Hepatocyte (in vitro differentiated cells): Measurements from ENCODE around the gene EDEM1. TPM values are rescaled to one million over a fixed set of nuclear protein-coding genes. Genes with fewer than 3 reads are reported as not detected.

ENCODE experiments used
- DNase-seq: peaks from one replicate; pipeline ENCODE4 v3.0.0-alpha.2; 2016; ENCODE audit warnings: low spot score
- H2AFZ ChIP-seq: fragments of 200-600 bp; sonication (generic); 2 replicates; pipeline ENCODE4 v1.6.0; 2016; ENCODE audit warnings: antibody characterized with exemption, mild to moderate bottlenecking
- H3K27ac ChIP-seq: fragments of 200-600 bp; sonication (generic); 2 replicates; pipeline ENCODE4 v1.5.1; 2016; ENCODE audit warnings: mild to moderate bottlenecking
- H3K27me3 ChIP-seq: fragments of 200-600 bp; sonication (generic); 2 replicates; pipeline ENCODE4 v1.6.1; 2016
- H3K36me3 ChIP-seq: fragments of 200-600 bp; sonication (generic); replicated peaks from 2 replicates; pipeline ENCODE4 v1.5.1; 2016; ENCODE audit warnings: low read depth; ENCODE audit not compliant: insufficient read depth
- H3K4me1 ChIP-seq: fragments of 200-600 bp; sonication (generic); 2 replicates; pipeline ENCODE4 v1.5.1; 2016; ENCODE audit warnings: mild to moderate bottlenecking, moderate library complexity; ENCODE audit not compliant: insufficient read depth
- H3K4me2 ChIP-seq: fragments of 200-600 bp; sonication (generic); 2 replicates; pipeline ENCODE4 v1.6.0; 2016
- H3K4me3 ChIP-seq: fragments of 200-600 bp; sonication (generic); 2 replicates; pipeline ENCODE4 v1.5.1; 2016; ENCODE audit warnings: mild to moderate bottlenecking
- H3K79me2 ChIP-seq: fragments of 200-600 bp; sonication (generic); 2 replicates; pipeline ENCODE4 v1.6.0; 2017; ENCODE audit warnings: mild to moderate bottlenecking
- H3K9me2 ChIP-seq: fragments of 200-600 bp; sonication (generic); replicated peaks from 2 replicates; pipeline ENCODE4 v1.6.0; 2017; ENCODE audit warnings: mild to moderate bottlenecking; ENCODE audit not compliant: insufficient read depth
- H3K9me3 ChIP-seq: fragments of 200-600 bp; sonication (generic); 2 replicates; pipeline ENCODE4 v1.5.1; 2016; ENCODE audit warnings: low read depth, mild to moderate bottlenecking
- H4K20me1 ChIP-seq: fragments of 200-600 bp; sonication (generic); 2 replicates; pipeline ENCODE4 v1.6.0; 2016; ENCODE audit warnings: mild to moderate bottlenecking; ENCODE audit not compliant: insufficient read depth, poor library complexity, severe bottlenecking
- CTCF ChIP-seq: fragments of 200-600 bp; sonication (generic); IDR thresholded peaks from 2 replicates; pipeline ENCODE4 v1.5.1; 2016; ENCODE audit warnings: antibody characterized with exemption, mild to moderate bottlenecking; ENCODE audit not compliant: poor library complexity
- EZH2 ChIP-seq: fragments of 200-600 bp; sonication (generic); IDR thresholded peaks from 2 replicates; pipeline ENCODE4 v1.6.1; 2016; ENCODE audit warnings: antibody characterized with exemption, mild to moderate bottlenecking, borderline replicate concordance
- EZH2phosphoT487 ChIP-seq: fragments of 200-600 bp; sonication (generic); IDR thresholded peaks from one replicate; pipeline ENCODE4 v1.6.1; 2018; ENCODE audit warnings: antibody characterized with exemption, mild to moderate bottlenecking, low read depth, moderate library complexity; ENCODE audit not compliant: unreplicated experiment, severe bottlenecking
- WGBS: methylation state at CpG from one replicate; pipeline ENCODE4 v1.1.6; 2016; ENCODE audit warnings: low lambda C conversion rate; ENCODE audit errors: missing lambda C conversion rate; 5-methylcytosine and 5-hydroxymethylcytosine counted together
- polyA plus RNA-seq: library from polyadenylated mRNA; unstranded; fragments of >200 nt; fragmentation: Nextera tagmentation; extraction: Ambion mirVana; gene quantifications from 2 replicates; pipeline ENCODE4 v1.2.1, GENCODE V29; 2016
- total RNA-seq: library from RNA; depleted of rRNA; stranded (reverse); fragments of >200 nt; gene quantifications from 2 replicates; pipeline ENCODE4 v1.2.3, GENCODE V29; 2014

EDEM1 gene
- total and polyA plus RNA-seq, 2 experiments from 2014 or later, result 18.5 to 58.3 TPM

DNA sequence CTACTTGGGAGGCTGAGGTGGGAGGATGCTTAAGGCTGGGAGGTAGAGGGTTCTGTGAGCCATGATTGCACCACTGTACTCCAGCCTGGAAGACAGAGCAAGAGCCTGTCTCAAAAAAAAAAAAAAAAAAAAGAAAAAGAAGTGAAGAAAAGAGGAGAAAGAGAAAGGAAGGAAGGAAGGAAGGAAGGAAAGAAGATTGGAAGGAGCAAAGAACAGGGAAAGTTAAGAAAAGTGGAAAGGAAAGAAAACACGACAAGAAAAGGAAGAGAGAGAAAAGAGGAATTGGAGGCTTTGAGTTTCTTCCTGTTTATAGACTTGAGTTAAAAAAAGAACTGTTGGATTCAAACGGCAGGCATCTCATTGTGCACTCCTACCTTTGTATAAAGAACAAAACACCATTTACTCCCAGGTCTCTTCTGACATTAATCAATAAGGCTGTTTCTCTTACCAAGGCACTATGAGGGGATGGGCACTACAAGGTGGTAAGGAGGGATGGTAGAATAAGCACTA lies 73.5 kb downstream of the EDEM1 start:
- no peaks in the 10 kb centered on the region for H3K27me3 ChIP-seq
- no peaks in the 10 kb centered on the region for H3K4me1 ChIP-seq
- H3K79me2 ChIP-seq, result no peaks in the 10 kb centered on the region
- H3K27ac ChIP-seq, result no peak overlapping the region
- TF ChIP-seq EZH2phosphoT487 (no peak), CTCF (no peak), EZH2 (no peak)
- H3K36me3 ChIP-seq, result no peaks in the 10 kb centered on the region
- no peak overlapping the region for H2AFZ ChIP-seq
- no peak overlapping the region for H3K4me2 ChIP-seq
- H3K9me2 ChIP-seq, result no peaks in the 10 kb centered on the region
- H4K20me1 ChIP-seq, result no peaks in the 10 kb centered on the region
- DNase-seq, result no peak
- 82% methylated on average over 2 of the region's 2 CpGs for WGBS
- no peak overlapping the region for H3K4me3 ChIP-seq
- H3K9me3 ChIP-seq, result no peaks in the 10 kb centered on the region

- WGBS, result 67% methylated on average over 4 of the region's 4 CpGs
- no peaks in the 10 kb centered on the region for H3K9me2 ChIP-seq
- DNase-seq, result no peak
- TF ChIP-seq EZH2 (no peak), CTCF (no peak), EZH2phosphoT487 (no peak)
- H3K9me3 ChIP-seq, result no peaks in the 10 kb centered on the region
- H3K4me1 ChIP-seq, result no peaks in the 10 kb centered on the region
- H3K36me3 ChIP-seq, result no peaks in the 10 kb centered on the region
- no peak overlapping the region for H2AFZ ChIP-seq
- no peaks in the 10 kb centered on the region for H3K79me2 ChIP-seq
- H3K27ac ChIP-seq, result no peak overlapping the region
- no peaks in the 10 kb centered on the region for H3K27me3 ChIP-seq
- no peaks in the 10 kb centered on the region for H4K20me1 ChIP-seq
- no peak overlapping the region for H3K4me2 ChIP-seq
- no peak overlapping the region for H3K4me3 ChIP-seq
These were observed 75.0 kb downstream of the EDEM1 start for GRCh38 chr3:5262507-5262906.

- no peaks in the 10 kb centered on the region for H3K9me2 ChIP-seq
- H3K9me3 ChIP-seq, result no peaks in the 10 kb centered on the region
- no peak for DNase-seq
- WGBS, result 93% methylated on average over 4 of the region's 4 CpGs
- no peaks in the 10 kb centered on the region for H3K36me3 ChIP-seq
- H3K79me2 ChIP-seq, result no peaks in the 10 kb centered on the region
- TF ChIP-seq EZH2 (no peak), EZH2phosphoT487 (no peak), CTCF (no peak)
- H4K20me1 ChIP-seq, result no peaks in the 10 kb centered on the region
- no peak overlapping the region for H2AFZ ChIP-seq
- no peaks in the 10 kb centered on the region for H3K27me3 ChIP-seq
- H3K27ac ChIP-seq, result no peak overlapping the region
- H3K4me2 ChIP-seq, result no peak overlapping the region
- no peak overlapping the region for H3K4me3 ChIP-seq
- H3K4me1 ChIP-seq, result no peaks in the 10 kb centered on the region
These were observed 76.6 kb downstream of the EDEM1 start for GRCh38 chr3:5264093-5264600.
